OCI-LY1 (cell line): ENCODE data around the gene SCAMP5.

Experiments used
- CTCF ChIP-seq: fragments of 200-600 bp; sonication (generic), shearing (Covaris generic); IDR thresholded peaks from 2 replicates; pipeline ENCODE4 v1.5.1; 2017; ENCODE audit warnings: mild to moderate bottlenecking, antibody characterized with exemption, low read length, moderate library complexity, mixed read lengths
- EZH2 ChIP-seq: fragments of 200-600 bp; sonication (generic), shearing (Covaris generic); IDR thresholded peaks from 2 replicates; pipeline ENCODE4 v1.8.0; 2017; ENCODE audit warnings: borderline replicate concordance, mixed run types, mild to moderate bottlenecking, antibody characterized with exemption, low read length, moderate library complexity, mixed read lengths

- TF ChIP-seq CTCF: no peak
- no peak for TF ChIP-seq EZH2
Measured at GRCh38 chr15:75070674-75071073, 75.3 kb downstream of the SCAMP5 start.
